Smooth muscle cell of bladder (primary cell): ENCODE measurements around the gene FLG2. TPM values are rescaled to one million over a fixed set of nuclear protein-coding genes. Genes with fewer than 3 reads are reported as not detected.

Experiments used
- total RNA-seq: library from RNA; depleted of rRNA; stranded (reverse); fragments of >200 nt; gene quantifications from 2 replicates; pipeline ENCODE4 v1.2.3, GENCODE V29; 2014

FLG2 gene
- under 0.01 TPM in 1 of 2 replicates, not detected in the other for total RNA-seq

DNA sequence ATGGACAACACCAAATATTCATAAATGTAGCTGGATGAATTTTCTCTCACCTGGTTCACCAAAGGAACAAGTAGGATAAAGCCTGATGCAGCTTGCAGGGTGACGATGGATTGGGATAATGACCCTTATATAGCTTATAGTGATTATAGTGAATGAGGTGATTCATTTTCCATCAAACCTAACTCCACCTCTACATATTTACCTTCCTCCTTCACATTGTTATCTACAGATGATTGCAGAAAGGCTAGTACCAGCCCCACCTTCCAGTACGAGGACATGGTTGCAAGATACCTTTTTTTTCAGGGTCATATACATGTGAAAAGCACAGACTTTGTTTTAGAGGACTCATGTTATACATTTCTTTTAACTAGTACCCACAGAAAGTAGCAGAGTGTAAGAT is at the start of gene FLG2:
Gene FLG2, minus strand, starts transcription at position 101 of the 400 bp plus-strand sequence. CDS start 1,122 bp downstream, outside the sequence.

DNA sequence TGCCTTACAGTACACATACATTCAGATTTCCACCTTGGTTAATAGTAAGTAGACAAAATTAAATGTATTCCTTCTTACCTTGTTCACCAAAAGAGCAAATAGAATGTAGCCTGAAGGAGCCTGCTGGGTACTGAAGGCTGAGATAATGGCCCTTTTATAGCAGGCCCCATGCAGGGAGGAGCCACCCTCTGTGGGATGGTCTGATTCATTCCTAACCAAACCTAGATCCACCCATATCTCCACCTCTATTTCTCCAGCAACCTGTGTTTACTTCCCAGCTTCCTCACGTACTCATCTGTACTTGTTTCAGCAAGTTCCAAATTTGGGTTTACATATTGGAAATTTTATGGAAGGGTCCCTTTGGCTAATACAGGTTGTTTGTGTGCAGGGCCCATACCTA is 34.7 kb downstream of the FLG2 start, which contains the start of gene FLG:
Gene FLG, minus strand, starts transcription at position 129 of the 400 bp plus-strand sequence. CDS start 9,783 bp downstream, outside the sequence.

Other genes starting within 250 kb of the FLG2 start
- gene TCHH, start 244.6 kb downstream of the FLG2 start, total RNA-seq: under 0.01 TPM in 2 replicates
- gene RPTN, start 200.8 kb downstream of the FLG2 start, total RNA-seq: not detected in 2 replicates
- gene HRNR, start 135.8 kb downstream of the FLG2 start, total RNA-seq: under 0.01 TPM in 2 replicates
- gene FLG, start 34.8 kb downstream of the FLG2 start, total RNA-seq: under 0.01 TPM in 2 replicates
- gene CRNN, start 54.3 kb upstream of the FLG2 start, total RNA-seq: not detected in 2 replicates
- gene LCE5A, start 150.8 kb upstream of the FLG2 start, total RNA-seq: not detected in 2 replicates
- not detected in 2 replicates for gene CRCT1, start 154.5 kb upstream of the FLG2 start, total RNA-seq
- gene LCE3E, start 206.8 kb upstream of the FLG2 start, total RNA-seq: not detected in 2 replicates
- not detected in 2 replicates for gene LCE3D, start 220.5 kb upstream of the FLG2 start, total RNA-seq
- not detected in 2 replicates for gene LCE3C, start 240.2 kb upstream of the FLG2 start, total RNA-seq